ENCODE measurements around the gene ST6GALNAC6. TPM values are rescaled to one million over a fixed set of nuclear protein-coding genes. Genes with fewer than 3 reads are reported as not detected.

ST6GALNAC6 gene
- total RNA-seq, 1 donor from 2014 or later: 25.6 TPM

- DNase-seq (ENCODE audit: low read depth): no peak
- TF ChIP-seq, protein P1, sequence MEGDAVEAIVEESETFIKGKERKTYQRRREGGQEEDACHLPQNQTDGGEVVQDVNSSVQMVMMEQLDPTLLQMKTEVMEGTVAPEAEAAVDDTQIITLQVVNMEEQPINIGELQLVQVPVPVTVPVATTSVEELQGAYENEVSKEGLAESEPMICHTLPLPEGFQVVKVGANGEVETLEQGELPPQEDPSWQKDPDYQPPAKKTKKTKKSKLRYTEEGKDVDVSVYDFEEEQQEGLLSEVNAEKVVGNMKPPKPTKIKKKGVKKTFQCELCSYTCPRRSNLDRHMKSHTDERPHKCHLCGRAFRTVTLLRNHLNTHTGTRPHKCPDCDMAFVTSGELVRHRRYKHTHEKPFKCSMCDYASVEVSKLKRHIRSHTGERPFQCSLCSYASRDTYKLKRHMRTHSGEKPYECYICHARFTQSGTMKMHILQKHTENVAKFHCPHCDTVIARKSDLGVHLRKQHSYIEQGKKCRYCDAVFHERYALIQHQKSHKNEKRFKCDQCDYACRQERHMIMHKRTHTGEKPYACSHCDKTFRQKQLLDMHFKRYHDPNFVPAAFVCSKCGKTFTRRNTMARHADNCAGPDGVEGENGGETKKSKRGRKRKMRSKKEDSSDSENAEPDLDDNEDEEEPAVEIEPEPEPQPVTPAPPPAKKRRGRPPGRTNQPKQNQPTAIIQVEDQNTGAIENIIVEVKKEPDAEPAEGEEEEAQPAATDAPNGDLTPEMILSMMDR (IDR thresholded peaks at IDR 0.05; ENCODE audit: insufficient read depth, low read length, poor library complexity, severe bottlenecking): no peak
These were observed 45.3 kb upstream of the ST6GALNAC6 start for GRCh38 chr9:127944586-127945218.

GRCh38 chr9:127943731-127944144, 44.3 kb upstream of the ST6GALNAC6 start:
- no peak overlapping the region for H3K4me3 ChIP-seq (ENCODE audit: low read depth, low read length)
- TF ChIP-seq, protein P1 (IDR thresholded peaks at IDR 0.05; ENCODE audit: insufficient read depth, low read length, poor library complexity, severe bottlenecking): peak; percentile 98
- no peaks in the 10 kb centered on the region for H3K36me3 ChIP-seq (ENCODE audit: control insufficient read depth, insufficient read depth, low read length)
- H3K27me3 ChIP-seq (ENCODE audit: control insufficient read depth, insufficient read depth, low read length): no peaks in the 10 kb centered on the region
- DNase-seq (ENCODE audit: low read depth): no peak

More at GRCh38 chr9:127944586-127945218, 45.3 kb upstream of the ST6GALNAC6 start:
- Histone ChIP-seq H3K27me3 (ENCODE audit: control insufficient read depth, insufficient read depth, low read length) (no peaks in the 10 kb centered on the region), H3K4me3 (ENCODE audit: low read depth, low read length) (no peak overlapping the region), H3K36me3 (ENCODE audit: control insufficient read depth, insufficient read depth, low read length) (no peaks in the 10 kb centered on the region)

DNA sequence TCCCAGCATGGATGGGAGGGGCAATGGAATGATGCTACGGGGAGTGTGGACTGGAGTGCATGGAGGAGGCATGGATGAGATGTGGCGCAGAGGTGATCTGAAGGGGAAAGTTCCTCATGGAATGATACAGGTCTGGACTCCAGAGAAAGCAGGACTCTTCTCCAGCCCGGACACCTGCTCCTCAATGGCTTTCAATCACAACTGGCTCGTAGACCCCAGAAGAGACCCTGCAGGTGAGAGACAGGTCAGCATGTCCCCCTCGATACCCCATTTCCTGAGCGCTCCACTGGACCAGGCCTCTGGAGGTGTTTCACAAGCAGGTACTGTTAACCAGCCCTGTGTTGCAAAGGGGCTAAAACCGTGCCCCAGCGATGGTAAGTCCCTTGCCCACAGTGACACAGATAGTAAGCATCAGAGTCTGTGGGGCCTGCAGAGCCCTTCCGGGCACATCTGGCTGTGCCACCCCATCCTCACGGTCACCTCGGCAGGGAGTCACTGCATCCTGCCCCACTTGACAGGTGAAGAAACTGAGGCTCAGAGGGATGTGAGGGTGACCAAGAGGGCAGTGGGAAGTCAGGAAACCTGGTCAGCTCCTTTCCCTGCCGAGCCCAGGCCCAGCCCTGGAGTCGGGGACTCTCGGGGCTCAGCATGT, 43.7 kb upstream of the ST6GALNAC6 start:
- H3K36me3 ChIP-seq (ENCODE audit: control insufficient read depth, insufficient read depth, low read length): no peaks in the 10 kb centered on the region
- H3K27me3 ChIP-seq (ENCODE audit: control insufficient read depth, insufficient read depth, low read length): no peaks in the 10 kb centered on the region
- no peak for DNase-seq (ENCODE audit: low read depth)
- TF ChIP-seq, protein P1 (IDR thresholded peaks at IDR 0.05; ENCODE audit: insufficient read depth, low read length, poor library complexity, severe bottlenecking): no peak
- no peak overlapping the region for H3K4me3 ChIP-seq (ENCODE audit: low read depth, low read length)

DNA sequence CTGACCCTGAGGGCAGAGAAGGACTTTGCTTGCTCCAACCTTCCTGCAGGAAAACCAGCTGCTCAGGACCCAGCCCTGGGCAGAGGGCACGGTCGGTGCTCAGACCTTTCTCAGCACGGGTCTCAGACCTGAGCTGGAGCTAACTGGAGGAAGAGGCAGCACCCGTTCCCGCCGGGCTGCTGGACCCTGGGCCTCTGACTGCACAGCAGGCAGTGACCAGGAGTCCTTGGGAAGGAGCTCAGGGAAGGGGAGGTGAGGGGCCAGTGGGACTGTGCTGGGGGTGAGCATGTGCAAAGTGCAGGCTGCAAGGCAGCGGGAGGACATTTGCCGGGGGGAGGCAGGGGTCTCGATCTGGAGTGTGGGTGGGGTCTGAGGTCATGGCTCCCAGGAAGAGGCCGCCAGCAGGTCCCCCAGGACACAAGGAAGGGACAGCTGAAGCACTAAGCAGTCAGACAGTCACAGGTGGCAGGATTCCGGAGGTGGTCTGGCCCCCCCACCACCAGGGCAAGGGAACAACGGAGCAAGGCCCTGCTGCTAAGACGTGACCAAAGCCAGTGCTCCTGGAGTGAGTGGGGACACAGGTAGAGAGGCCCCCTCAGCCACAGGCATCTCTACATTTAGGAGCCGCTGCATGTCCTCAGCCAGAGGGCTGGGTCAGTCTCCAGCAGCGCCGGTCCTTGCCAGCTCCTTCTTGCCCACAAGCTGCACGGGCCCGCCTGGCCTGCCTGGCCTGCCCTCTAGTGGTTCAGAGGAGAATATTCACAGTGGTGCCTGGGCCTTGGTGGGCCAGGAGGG, 43.0 kb upstream of the ST6GALNAC6 start:
- TF ChIP-seq, protein P1 (IDR thresholded peaks at IDR 0.05; ENCODE audit: insufficient read depth, low read length, poor library complexity, severe bottlenecking): peak; percentile 89
- Histone ChIP-seq H3K27me3 (ENCODE audit: control insufficient read depth, insufficient read depth, low read length) (no peaks in the 10 kb centered on the region), H3K36me3 (ENCODE audit: control insufficient read depth, insufficient read depth, low read length) (no peaks in the 10 kb centered on the region), H3K4me3 (ENCODE audit: low read depth, low read length) (no peak overlapping the region)
- DNase-seq (ENCODE audit: low read depth): no peak

DNA sequence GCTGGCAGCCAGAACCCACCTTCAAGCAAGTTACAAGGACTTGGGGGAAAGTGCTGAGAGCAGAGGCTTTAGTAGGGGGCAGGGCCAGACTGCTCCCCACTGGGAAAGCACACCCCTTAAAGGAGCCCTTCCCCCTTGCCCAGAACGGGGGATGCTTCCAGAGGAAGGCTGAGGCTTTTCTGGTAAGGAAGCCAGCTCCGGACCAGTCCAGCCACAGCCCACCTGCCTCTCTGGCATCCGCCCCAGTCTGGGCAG, 42.5 kb upstream of the ST6GALNAC6 start:
- Histone ChIP-seq H3K4me3 (ENCODE audit: low read depth, low read length) (no peak overlapping the region), H3K36me3 (ENCODE audit: control insufficient read depth, insufficient read depth, low read length) (no peaks in the 10 kb centered on the region), H3K27me3 (ENCODE audit: control insufficient read depth, insufficient read depth, low read length) (no peaks in the 10 kb centered on the region)
- DNase-seq (ENCODE audit: low read depth): no peak
- TF ChIP-seq, protein P1 (IDR thresholded peaks at IDR 0.05; ENCODE audit: insufficient read depth, low read length, poor library complexity, severe bottlenecking): no peak

Data from kidney epithelial cell (primary cell).